ENCODE results near the gene FKBP7. TPM values are rescaled to one million over a fixed set of nuclear protein-coding genes. Genes with fewer than 3 reads are reported as not detected.
"Not testable (repeated sequence)": the region's sequence is repeated elsewhere in the genome, so short reads cannot be mapped to it uniquely, and the experiment has no call there.

Gene FKBP7
- total RNA-seq, 2 experiments from 2014 or later: 8.3 to 8.5 TPM

DNA sequence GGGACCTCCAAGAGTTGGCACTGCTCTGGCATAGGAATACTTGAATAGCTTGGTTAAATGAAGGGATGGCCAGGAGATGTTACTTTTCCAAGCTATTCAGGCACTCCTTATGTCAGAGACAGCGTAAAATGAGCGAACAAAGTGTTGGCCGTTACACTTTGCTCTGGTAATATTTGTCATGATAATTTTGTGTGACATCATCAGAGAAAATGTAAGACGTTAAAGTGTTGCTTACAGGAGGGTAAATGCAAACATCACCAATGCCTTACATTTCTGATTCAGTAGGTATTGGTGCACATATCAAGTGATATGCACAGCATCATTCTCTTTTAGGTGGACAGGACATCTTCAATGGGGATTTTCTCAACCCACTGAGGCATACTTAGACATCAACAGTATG is 47.9 kb upstream of the FKBP7 start:
- H3K27ac ChIP-seq (ENCODE audit: low read depth, low read length, poor library complexity, severe bottlenecking): no peak overlapping the region
- intact Hi-C loops (cut with micrococcal nuclease; ENCODE audit: unreplicated experiment): no loop called here
- no peaks in the 10 kb centered on the region for H3K9me3 ChIP-seq (ENCODE audit: low read length)
- peaks cover 9% of the 10 kb centered on the region; the same call in 1 of the 2 replicates for H3K79me2 ChIP-seq (ENCODE audit: insufficient read depth, low read depth, low read length)
- H3K36me3 ChIP-seq (ENCODE audit: insufficient read depth, low read length): no peaks in the 10 kb centered on the region
- no TSS peak for BruUV-seq (replicated peaks)
- DNase-seq (ENCODE audit: low spot score): no peak
- no peak for TF ChIP-seq EZH2phosphoT487 (IDR thresholded peaks at IDR 0.05; ENCODE audit: borderline replicate concordance, low read depth, low read length)
- TF ChIP-seq, protein P1, sequence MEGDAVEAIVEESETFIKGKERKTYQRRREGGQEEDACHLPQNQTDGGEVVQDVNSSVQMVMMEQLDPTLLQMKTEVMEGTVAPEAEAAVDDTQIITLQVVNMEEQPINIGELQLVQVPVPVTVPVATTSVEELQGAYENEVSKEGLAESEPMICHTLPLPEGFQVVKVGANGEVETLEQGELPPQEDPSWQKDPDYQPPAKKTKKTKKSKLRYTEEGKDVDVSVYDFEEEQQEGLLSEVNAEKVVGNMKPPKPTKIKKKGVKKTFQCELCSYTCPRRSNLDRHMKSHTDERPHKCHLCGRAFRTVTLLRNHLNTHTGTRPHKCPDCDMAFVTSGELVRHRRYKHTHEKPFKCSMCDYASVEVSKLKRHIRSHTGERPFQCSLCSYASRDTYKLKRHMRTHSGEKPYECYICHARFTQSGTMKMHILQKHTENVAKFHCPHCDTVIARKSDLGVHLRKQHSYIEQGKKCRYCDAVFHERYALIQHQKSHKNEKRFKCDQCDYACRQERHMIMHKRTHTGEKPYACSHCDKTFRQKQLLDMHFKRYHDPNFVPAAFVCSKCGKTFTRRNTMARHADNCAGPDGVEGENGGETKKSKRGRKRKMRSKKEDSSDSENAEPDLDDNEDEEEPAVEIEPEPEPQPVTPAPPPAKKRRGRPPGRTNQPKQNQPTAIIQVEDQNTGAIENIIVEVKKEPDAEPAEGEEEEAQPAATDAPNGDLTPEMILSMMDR (conservative IDR thresholded peaks at IDR 0.05; ENCODE audit: low read length): no peak
- H3K4me1 ChIP-seq (ENCODE audit: insufficient read depth, low read length, poor library complexity, severe bottlenecking): no peaks in the 10 kb centered on the region
- POLR2A ChIA-PET: no interaction called here
- H2AFZ ChIP-seq (ENCODE audit: low read length): no peak overlapping the region
- H3K4me3 ChIP-seq (ENCODE audit: low read depth, low read length, poor library complexity, severe bottlenecking): no peak overlapping the region
- H4K20me1 ChIP-seq (ENCODE audit: insufficient read depth, low read length): no peaks in the 10 kb centered on the region
- H3K4me2 ChIP-seq (ENCODE audit: low read length): no peak overlapping the region
- CTCF ChIA-PET (ENCODE audit: unreplicated experiment): no interaction called here
- no peaks in the 10 kb centered on the region for H3K9me2 ChIP-seq (ENCODE audit: insufficient read depth, low read length)

DNA sequence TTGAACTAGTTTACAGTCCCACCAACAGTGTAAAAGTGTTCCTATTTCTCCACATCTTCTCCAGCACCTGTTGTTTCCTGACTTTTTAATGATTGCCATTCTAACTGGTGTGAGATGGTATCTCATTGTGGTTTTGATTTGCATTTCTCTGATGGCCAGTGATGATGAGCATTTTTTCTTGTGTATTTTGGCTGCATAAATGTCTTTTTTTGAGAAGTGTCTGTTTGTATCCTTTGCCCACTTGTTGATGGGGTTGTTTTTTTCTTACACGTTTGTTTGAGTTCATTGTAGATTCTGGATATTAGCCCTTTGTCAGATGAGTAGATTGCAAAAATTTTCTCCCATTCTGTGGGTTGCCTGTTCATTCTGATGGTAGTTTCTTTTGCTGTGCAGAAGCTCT is 47.1 kb upstream of the FKBP7 start:
- H2AFZ ChIP-seq (ENCODE audit: low read length); intact Hi-C loops (cut with micrococcal nuclease; ENCODE audit: unreplicated experiment); H3K9me3 ChIP-seq (ENCODE audit: low read length); H3K79me2 ChIP-seq (ENCODE audit: insufficient read depth, low read depth, low read length); BruUV-seq (replicated peaks); H4K20me1 ChIP-seq (ENCODE audit: insufficient read depth, low read length); POLR2A ChIA-PET; H3K9me2 ChIP-seq (ENCODE audit: insufficient read depth, low read length); H3K4me2 ChIP-seq (ENCODE audit: low read length); H3K27ac ChIP-seq (ENCODE audit: low read depth, low read length, poor library complexity, severe bottlenecking); DNase-seq (ENCODE audit: low spot score); H3K4me3 ChIP-seq (ENCODE audit: low read depth, low read length, poor library complexity, severe bottlenecking); H3K4me1 ChIP-seq (ENCODE audit: insufficient read depth, low read length, poor library complexity, severe bottlenecking); H3K36me3 ChIP-seq (ENCODE audit: insufficient read depth, low read length): not testable (repeated sequence)
- CTCF ChIA-PET (ENCODE audit: unreplicated experiment): interaction anchor here (0.5 kb wide), 1 partner anchor 23 kb away, joined by 3 read pairs; no protein-coding TSS in a partner anchor

DNA sequence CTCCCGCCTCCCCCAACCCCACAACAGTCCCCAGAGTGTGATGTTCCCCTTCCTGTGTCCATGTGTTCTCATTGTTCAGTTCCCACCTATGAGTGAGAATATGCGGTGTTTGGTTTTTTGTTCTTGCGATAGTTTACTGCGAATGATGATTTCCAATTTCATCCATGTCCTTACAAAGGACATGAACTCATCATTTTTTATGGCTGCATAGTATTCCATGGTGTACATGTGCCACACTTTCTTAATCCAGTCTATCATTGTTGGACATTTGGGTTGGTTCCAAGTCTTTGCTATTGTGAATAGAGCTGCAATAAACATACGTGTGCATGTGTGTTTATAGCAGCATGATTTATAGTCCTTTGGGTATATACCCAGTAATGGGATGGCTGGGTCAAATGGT is 46.6 kb upstream of the FKBP7 start:
- H4K20me1 ChIP-seq (ENCODE audit: insufficient read depth, low read length); intact Hi-C loops (cut with micrococcal nuclease; ENCODE audit: unreplicated experiment); H3K9me2 ChIP-seq (ENCODE audit: insufficient read depth, low read length); BruUV-seq (replicated peaks); H3K27ac ChIP-seq (ENCODE audit: low read depth, low read length, poor library complexity, severe bottlenecking); H3K9me3 ChIP-seq (ENCODE audit: low read length); H2AFZ ChIP-seq (ENCODE audit: low read length); H3K4me3 ChIP-seq (ENCODE audit: low read depth, low read length, poor library complexity, severe bottlenecking); H3K36me3 ChIP-seq (ENCODE audit: insufficient read depth, low read length); DNase-seq (ENCODE audit: low spot score); H3K4me2 ChIP-seq (ENCODE audit: low read length); H3K4me1 ChIP-seq (ENCODE audit: insufficient read depth, low read length, poor library complexity, severe bottlenecking); H3K79me2 ChIP-seq (ENCODE audit: insufficient read depth, low read depth, low read length): not testable (repeated sequence)
- ChIA-PET CTCF (ENCODE audit: unreplicated experiment) (interaction anchor here (0.5 kb wide), 1 partner anchor 22 kb away, joined by 3 read pairs; no protein-coding TSS in a partner anchor), POLR2A (interaction anchor here (1.7 kb wide), 1 partner anchor 36 kb away, joined by 3 read pairs; no protein-coding TSS in a partner anchor)

All from OCI-LY7 (cell line).